Hepatocyte (in vitro differentiated cells): ENCODE data around the gene LRRC61. TPM values are rescaled to one million over a fixed set of nuclear protein-coding genes. Genes with fewer than 3 reads are reported as not detected.
A peak's percentile ranks its signal among the peaks of the same experiment; 100 is the strongest.

Experiments
- DNase-seq: peaks from one replicate; pipeline ENCODE4 v3.0.0-alpha.2; 2016; ENCODE audit warnings: low spot score
- H2AFZ ChIP-seq: fragments of 200-600 bp; sonication (generic); 2 replicates; pipeline ENCODE4 v1.6.0; 2016; ENCODE audit warnings: antibody characterized with exemption, mild to moderate bottlenecking
- H3K27ac ChIP-seq: fragments of 200-600 bp; sonication (generic); 2 replicates; pipeline ENCODE4 v1.5.1; 2016; ENCODE audit warnings: mild to moderate bottlenecking
- H3K27me3 ChIP-seq: fragments of 200-600 bp; sonication (generic); 2 replicates; pipeline ENCODE4 v1.6.1; 2016
- H3K36me3 ChIP-seq: fragments of 200-600 bp; sonication (generic); replicated peaks from 2 replicates; pipeline ENCODE4 v1.5.1; 2016; ENCODE audit warnings: low read depth; ENCODE audit not compliant: insufficient read depth
- H3K4me1 ChIP-seq: fragments of 200-600 bp; sonication (generic); 2 replicates; pipeline ENCODE4 v1.5.1; 2016; ENCODE audit warnings: mild to moderate bottlenecking, moderate library complexity; ENCODE audit not compliant: insufficient read depth
- H3K4me2 ChIP-seq: fragments of 200-600 bp; sonication (generic); 2 replicates; pipeline ENCODE4 v1.6.0; 2016
- H3K4me3 ChIP-seq: fragments of 200-600 bp; sonication (generic); 2 replicates; pipeline ENCODE4 v1.5.1; 2016; ENCODE audit warnings: mild to moderate bottlenecking
- H3K79me2 ChIP-seq: fragments of 200-600 bp; sonication (generic); 2 replicates; pipeline ENCODE4 v1.6.0; 2017; ENCODE audit warnings: mild to moderate bottlenecking
- H3K9me2 ChIP-seq: fragments of 200-600 bp; sonication (generic); replicated peaks from 2 replicates; pipeline ENCODE4 v1.6.0; 2017; ENCODE audit warnings: mild to moderate bottlenecking; ENCODE audit not compliant: insufficient read depth
- H3K9me3 ChIP-seq: fragments of 200-600 bp; sonication (generic); 2 replicates; pipeline ENCODE4 v1.5.1; 2016; ENCODE audit warnings: low read depth, mild to moderate bottlenecking
- H4K20me1 ChIP-seq: fragments of 200-600 bp; sonication (generic); 2 replicates; pipeline ENCODE4 v1.6.0; 2016; ENCODE audit warnings: mild to moderate bottlenecking; ENCODE audit not compliant: insufficient read depth, poor library complexity, severe bottlenecking
- CTCF ChIP-seq: fragments of 200-600 bp; sonication (generic); IDR thresholded peaks from 2 replicates; pipeline ENCODE4 v1.5.1; 2016; ENCODE audit warnings: antibody characterized with exemption, mild to moderate bottlenecking; ENCODE audit not compliant: poor library complexity
- EZH2 ChIP-seq: fragments of 200-600 bp; sonication (generic); IDR thresholded peaks from 2 replicates; pipeline ENCODE4 v1.6.1; 2016; ENCODE audit warnings: antibody characterized with exemption, mild to moderate bottlenecking, borderline replicate concordance
- EZH2phosphoT487 ChIP-seq: fragments of 200-600 bp; sonication (generic); IDR thresholded peaks from one replicate; pipeline ENCODE4 v1.6.1; 2018; ENCODE audit warnings: antibody characterized with exemption, mild to moderate bottlenecking, low read depth, moderate library complexity; ENCODE audit not compliant: unreplicated experiment, severe bottlenecking
- WGBS: methylation state at CpG from one replicate; pipeline ENCODE4 v1.1.6; 2016; ENCODE audit warnings: low lambda C conversion rate; ENCODE audit errors: missing lambda C conversion rate; 5-methylcytosine and 5-hydroxymethylcytosine counted together
- polyA plus RNA-seq: library from polyadenylated mRNA; unstranded; fragments of >200 nt; fragmentation: Nextera tagmentation; extraction: Ambion mirVana; gene quantifications from 2 replicates; pipeline ENCODE4 v1.2.1, GENCODE V29; 2016
- total RNA-seq: library from RNA; depleted of rRNA; stranded (reverse); fragments of >200 nt; gene quantifications from 2 replicates; pipeline ENCODE4 v1.2.3, GENCODE V29; 2014

The LRRC61 gene
- total and polyA plus RNA-seq, 2 experiments from 2014 or later = 23.4 to 38.7 TPM

GRCh38 chr7:150338166-150338829, 15.1 kb downstream of the LRRC61 start:
- H4K20me1 ChIP-seq = no peaks in the 10 kb centered on the region
- no peak overlapping the region for H2AFZ ChIP-seq
- no peaks in the 10 kb centered on the region for H3K9me2 ChIP-seq
- WGBS = 86% methylated on average over 11 of the region's 11 CpGs
- no peak overlapping the region for H3K4me2 ChIP-seq
- peaks cover 26% of the 10 kb centered on the region for H3K4me1 ChIP-seq
- no peaks in the 10 kb centered on the region for H3K9me3 ChIP-seq
- no peak overlapping the region for H3K4me3 ChIP-seq
- H3K27ac ChIP-seq = no peak overlapping the region
- H3K79me2 ChIP-seq = no peaks in the 10 kb centered on the region
- H3K27me3 ChIP-seq = peaks cover 22% of the 10 kb centered on the region
- TF ChIP-seq CTCF = no peak
- no peak for TF ChIP-seq EZH2phosphoT487
- no peak for TF ChIP-seq EZH2
- H3K36me3 ChIP-seq = no peaks in the 10 kb centered on the region
- no peak for DNase-seq

GRCh38 chr7:150339409-150339809, 16.3 kb downstream of the LRRC61 start:
- H3K27ac ChIP-seq = no peak overlapping the region
- no peak for TF ChIP-seq EZH2
- TF ChIP-seq EZH2phosphoT487 = no peak
- TF ChIP-seq CTCF = no peak
- H3K27me3 ChIP-seq = peaks cover 22% of the 10 kb centered on the region
- no peak overlapping the region for H2AFZ ChIP-seq
- 79% methylated on average over 9 of the region's 9 CpGs for WGBS
- H3K4me2 ChIP-seq = peak overlapping the region; percentile 89
- no peaks in the 10 kb centered on the region for H3K9me3 ChIP-seq
- peaks cover 26% of the 10 kb centered on the region for H3K4me1 ChIP-seq
- DNase-seq = no peak
- no peaks in the 10 kb centered on the region for H3K9me2 ChIP-seq
- H4K20me1 ChIP-seq = no peaks in the 10 kb centered on the region
- H3K4me3 ChIP-seq = no peak overlapping the region
- H3K79me2 ChIP-seq = no peaks in the 10 kb centered on the region
- H3K36me3 ChIP-seq = no peaks in the 10 kb centered on the region

- Histone ChIP-seq H3K27me3 (peaks cover 22% of the 10 kb centered on the region), H4K20me1 (no peaks in the 10 kb centered on the region), H3K4me2 (peak overlapping the region; percentile 89), H2AFZ (peak overlapping the region; percentile 52), H3K27ac (no peak overlapping the region), H3K4me3 (peak overlapping the region; percentile 20), H3K9me3 (no peaks in the 10 kb centered on the region), H3K79me2 (no peaks in the 10 kb centered on the region), H3K9me2 (no peaks in the 10 kb centered on the region), H3K4me1 (peaks cover 26% of the 10 kb centered on the region), H3K36me3 (no peaks in the 10 kb centered on the region)
- TF ChIP-seq EZH2 = no peak
- no peak for TF ChIP-seq CTCF
- TF ChIP-seq EZH2phosphoT487 = no peak
- peak; percentile 69 for DNase-seq
- WGBS = 12% methylated on average over 32 of the region's 39 CpGs
These were observed 17.0 kb downstream of the LRRC61 start for GRCh38 chr7:150340024-150340749.
